NCI-H748 treated with DMSO at 0.1 percent for 48 hours (cell line): ENCODE data around the gene USP34.
"Not testable (repeated sequence)": the region's sequence is repeated elsewhere in the genome, so short reads cannot be mapped to it uniquely, and the experiment has no call there.

Experiments
- DNase-seq: peaks from one replicate; lab custom pipeline; 2025; lab: John Stamatoyannopoulos, UW

USP34 gene

DNA sequence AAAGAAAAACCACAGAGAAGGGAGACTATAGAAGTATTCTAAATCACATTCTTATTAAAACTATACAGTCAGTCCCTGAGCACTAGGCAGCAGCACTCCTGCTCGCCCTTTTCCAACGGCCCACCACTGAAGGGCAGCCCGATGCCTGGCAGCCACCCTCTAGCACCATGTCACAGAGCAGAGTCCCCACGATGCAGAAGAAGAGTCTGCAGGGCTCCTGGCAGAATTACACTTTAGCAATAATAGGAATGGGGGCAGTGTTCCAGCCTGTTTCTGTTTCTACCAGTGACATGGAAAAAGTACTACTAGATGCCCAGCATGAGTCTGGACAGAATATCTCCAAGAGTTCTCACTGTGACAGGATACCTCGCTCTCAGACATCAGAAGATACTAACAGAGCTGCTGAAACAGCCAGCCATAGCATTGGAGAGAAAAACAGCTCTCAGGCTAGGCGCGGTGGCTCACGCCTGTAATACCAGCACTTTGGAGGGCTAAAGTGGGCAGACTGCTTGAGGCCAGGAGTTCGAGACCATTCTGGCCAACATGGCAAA, 221.3 kb downstream of the USP34 start:
- no peak for DNase-seq

DNA sequence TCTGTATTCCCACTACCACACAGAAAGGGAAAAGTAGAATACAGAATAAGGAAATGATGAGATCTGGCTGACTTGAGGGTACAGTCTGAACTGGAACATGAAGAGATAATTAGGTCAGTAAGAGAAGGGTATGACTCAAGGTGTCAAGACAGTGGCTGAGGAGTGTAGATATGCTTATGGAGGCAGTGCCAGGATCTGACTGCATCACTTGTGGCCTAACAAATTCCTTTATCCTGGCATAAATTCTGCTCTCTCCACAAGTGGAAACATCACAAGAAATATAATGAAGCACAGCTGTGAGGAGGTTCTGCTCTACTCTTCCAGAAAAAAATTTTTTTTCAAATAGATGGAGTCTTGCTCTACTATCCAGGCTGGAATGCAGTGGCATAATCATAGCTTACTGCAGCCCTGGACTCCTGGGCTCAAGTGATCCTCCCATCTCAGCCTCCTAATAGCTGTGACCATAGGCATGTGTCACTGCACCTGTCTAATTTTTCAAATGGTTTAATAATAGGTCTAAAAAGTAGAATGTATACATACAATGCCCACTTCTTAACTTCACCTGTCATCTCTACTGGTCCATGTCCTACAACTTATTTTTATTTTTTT, 223.6 kb downstream of the USP34 start:
- DNase-seq, result no peak

DNA sequence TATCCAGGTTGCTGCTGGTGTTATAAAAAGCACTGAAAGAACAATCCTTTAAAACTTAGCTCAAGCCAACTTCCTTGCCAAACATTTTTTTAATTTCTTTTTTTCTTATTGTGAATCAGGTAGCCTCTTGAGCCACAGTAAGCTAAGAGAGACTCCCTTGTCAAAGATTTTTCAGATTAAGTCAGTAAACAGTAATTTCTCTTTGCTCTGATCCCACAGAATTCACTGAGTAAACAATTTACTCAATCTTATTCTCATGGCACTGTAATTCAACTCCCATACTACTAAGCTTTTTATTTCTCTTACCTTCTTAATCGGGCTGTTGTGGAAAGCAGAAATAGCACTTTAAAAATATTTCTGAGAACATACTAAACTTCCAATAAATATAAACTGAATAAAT, 226.2 kb downstream of the USP34 start:
- no peak for DNase-seq

DNA sequence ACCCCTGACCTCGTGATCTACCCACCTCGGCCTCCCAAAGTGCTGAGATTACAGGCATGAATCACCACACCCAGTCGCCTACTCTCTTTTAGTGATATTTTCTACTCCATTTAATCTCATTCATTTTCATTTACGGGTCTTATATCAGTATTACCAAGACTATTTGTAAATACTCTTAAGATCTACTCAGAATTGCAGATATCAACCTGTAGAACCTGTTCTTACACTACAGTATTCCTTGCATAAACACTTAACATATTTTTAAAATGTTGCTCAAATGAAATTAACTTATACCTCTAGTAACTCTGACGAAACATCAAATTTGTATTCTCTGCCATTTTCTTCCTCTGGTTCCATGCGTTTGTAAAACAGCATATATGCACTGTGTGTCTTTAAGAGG, 229.6 kb downstream of the USP34 start:
- no peak for DNase-seq

DNA sequence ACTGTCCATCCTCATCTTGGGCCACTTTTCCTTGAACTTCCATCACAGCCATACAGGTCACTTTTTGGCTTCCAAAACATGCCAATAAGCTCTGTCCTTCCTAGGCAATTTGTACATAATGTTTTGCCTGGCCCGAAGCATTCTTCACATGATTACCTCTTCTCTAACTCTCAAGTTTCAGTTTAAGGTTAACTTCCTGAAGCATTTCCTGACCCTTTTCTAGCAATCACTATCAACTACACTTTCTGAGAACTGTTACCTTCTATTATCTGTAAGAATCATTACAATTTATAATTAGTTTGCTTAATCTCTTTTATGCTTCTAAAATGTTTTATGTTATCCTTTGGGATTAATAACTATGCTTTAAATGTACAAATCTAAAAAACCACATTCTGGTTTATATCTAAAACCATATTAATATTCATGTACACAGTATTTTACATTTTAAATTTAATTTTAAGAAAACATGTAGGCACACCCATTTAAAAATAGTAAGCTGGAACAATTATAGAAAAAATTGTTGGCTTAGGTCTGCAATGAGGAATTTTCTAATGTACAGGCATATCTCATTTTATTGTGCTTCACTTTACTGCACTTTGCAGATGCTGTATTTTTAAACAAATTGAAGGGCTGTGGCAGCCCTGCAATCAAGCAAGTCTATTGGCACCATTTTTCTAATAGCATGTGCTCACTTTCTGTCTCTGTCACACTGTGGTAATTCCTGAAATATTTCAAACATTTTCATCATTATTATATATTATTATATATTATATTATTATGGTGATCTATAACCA, 232.5 kb downstream of the USP34 start:
- DNase-seq, result no peak

DNA sequence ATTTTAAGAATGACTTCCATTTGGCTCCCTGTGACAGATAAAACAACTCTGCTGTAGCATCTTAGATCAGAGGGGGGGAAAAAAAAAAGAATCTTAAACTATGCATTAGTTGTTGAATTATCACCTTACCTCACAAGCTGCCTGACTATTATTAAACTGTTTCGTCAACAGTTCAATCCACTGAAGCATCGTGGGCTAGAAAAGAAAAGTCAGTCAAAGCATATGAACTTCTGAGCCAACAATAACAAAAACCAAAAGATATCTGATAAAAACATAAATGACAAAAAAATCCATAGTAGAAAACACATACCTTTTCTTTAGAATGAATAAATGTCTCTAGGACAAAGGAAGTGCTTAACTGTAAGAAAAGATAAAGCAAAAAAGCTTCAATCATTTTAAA, 235.2 kb downstream of the USP34 start:
- DNase-seq, result no peak

DNA sequence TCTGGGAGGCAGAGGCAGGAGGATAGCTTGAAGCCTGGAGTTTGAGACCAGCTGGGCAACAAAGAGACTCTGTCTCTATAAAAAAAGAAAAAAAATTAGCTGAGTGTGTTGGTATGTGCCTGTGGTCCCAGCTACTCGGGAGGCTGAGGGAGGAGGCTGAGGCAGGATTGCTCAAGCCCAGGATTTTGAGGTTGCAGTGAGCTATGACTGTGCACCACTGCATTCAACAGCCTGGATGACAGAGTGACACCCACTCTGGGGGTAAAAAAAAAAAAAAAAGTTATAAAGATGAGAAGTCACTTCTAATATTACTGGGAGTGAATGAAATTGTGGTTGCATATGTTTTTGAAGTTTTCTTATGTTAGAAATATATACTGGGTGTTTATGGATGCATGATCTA, 237.3 kb downstream of the USP34 start:
- DNase-seq, result no peak

DNA sequence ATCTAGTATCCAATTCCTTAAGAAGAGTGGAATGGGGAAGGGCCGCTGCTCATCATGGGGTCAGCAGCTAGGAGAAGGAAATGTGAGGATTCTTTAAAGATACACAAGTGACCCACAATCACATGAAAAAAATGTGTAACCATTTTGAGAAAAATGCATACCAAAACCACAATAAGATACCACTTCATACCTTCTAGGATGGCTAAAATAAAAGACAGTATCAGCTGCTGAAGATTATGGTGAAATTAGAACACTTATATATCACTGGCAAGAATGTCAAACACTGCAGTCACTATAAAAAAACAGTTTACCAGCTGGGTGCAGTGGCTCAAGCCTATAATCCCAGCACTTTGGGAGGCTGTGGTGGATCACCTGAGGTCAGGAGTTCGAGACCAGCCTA, 241.0 kb downstream of the USP34 start:
- no peak for DNase-seq

DNA sequence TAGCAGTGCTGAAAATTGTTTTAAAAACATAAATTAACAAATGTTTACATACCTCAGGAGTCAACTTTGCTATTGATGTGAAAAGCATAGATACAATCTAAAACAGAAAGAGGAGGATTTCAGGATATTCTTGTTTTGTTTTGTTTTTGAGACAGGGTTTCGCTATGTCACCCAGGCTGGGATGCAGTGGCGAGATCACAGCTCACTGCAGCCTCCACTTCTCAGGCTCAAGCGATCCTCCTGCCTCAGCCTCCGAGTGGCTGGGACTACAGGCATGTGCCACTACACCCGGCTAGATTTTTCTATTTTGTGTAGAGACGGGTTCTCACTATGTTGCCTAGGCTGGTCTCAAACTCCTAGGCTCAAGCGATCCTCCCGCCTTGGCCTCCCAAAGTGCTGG, 248.3 kb downstream of the USP34 start:
- DNase-seq, result no peak

DNA sequence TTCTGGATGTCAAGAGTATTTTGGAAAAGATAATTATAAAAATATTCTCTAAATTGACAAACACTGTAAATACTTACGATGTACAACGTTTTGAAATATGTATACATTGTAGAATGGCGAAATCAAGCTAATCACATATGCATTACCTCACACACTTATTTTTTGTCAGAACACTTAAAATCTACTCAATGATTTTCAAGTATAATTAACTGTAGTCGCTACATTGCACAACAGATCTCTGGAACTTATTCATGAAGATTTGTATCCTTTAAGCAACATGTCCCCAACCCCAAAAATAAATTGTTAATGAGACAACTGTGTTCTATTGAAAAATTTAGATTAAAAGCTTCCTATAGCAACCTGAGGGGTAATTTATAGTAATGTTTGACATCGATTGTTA, 249.1 kb downstream of the USP34 start:
- DNase-seq, result no peak

DNA sequence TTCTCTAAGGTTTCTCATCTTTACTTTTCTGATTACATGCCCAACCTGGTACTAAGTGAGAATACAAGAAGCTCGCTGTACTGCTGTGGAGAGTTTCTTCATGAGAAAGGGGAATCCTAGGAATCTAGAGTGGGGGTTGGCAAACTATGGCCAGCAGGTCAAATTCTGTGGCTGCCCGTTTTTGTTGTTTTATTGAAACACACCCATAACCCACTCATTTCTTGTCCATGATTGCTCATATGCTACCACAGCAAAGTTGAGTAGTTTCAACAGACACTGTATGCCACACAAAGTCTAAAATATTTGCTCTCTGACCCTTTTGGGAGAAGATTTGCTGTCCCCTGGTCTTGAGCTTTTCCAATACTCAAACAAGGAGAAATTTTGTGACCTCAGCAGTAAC, 250.1 kb downstream of the USP34 start:
- DNase-seq, result no peak

DNA sequence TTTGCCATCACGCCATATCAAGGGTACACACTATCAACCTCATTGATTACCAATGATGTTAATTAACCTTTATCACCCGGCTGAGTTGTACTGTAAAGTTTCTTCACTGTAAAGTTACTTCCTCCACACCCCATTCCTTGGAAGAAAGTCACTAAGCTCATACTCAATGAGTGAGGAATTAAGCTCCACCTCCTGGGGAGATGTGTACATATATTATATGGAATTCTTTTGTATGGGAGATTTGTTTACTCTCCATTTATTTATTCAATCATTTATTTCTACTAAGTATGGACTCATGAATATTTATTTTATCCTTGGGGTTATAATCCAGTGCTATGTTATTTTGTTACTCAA, 252.1 kb downstream of the USP34 start:
- no peak for DNase-seq

DNA sequence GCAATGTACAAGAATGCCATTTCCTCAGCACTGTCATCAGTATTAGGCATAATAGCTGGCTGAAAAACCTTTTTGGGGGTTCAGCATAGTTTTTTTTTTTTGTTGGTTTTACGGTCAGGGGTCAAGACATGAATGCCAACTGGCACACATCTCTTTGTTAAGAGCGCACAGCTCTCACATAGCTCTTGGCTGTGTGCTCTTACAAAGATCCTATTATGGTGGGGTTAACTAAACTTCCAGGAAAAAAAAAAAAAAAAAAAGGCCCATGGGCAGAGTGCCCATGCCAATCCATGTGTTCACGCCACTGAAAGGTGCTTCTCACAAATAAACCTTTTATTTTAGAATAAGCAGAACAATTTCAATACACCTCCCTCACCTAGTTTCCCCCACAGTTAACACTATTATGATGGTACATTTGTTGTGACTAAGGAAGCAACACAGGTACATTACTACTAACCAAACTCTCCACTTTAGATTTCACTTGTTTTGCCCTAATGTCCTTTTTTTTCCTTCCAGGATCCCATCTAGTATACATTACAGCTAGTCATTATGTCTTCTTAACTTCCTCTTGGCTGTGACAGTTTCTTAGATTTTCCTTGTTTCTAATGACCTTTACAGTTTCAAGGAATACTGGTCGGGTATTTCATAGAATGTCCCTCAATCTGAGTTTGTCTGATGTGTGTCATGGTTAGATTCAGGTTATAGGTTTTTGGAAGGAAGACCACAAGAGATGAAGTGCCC, 252.6 kb downstream of the USP34 start:
- no peak for DNase-seq

DNA sequence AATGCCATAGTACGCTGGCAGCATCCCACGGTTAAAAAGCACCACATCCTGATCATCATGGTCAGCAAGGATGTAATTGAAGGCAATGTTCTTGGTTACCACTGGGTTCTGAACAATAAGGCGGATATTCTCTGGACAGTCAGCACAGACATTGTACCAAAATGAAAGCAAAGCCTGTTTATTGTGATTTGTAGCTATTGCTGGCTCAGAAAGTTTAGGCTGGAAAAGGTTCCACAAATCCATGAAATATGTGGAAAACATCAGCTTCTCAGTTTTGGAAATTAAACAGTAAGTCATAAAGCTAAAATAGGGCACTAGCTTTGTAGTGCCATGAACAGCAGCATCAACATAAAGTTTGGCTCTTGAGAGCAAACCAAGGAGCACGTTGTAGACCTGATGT, 256.7 kb downstream of the USP34 start:
- DNase-seq, result no peak

DNA sequence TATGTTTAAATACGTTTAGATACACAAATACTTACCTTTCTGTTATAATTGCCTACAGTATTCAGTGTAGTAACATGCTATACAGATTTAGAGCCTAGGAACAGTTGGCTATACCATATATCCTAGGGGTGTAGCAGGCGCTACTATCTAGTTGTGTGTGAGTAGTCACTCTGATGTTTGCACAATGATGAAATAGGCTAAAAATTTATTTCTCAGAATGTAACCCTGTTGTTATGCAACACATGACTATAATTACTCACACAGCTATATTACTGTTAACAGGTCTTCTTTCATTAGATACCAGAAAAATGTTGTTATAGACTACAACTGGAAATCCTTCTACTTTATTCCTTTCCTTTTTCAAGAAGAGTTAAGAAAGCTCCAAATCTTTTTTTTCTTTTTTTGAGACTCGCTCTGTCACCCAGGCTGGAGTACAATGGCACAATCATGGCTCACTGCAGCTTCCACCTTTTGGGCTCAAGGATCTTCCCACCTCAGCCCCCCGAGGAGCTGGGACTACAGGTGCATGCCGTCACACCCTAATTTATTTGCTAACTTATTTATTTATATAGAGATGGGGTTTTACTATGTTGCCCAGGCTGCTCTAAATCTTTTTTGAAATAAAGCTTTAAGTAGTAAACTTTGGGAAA, 260.4 kb downstream of the USP34 start:
- DNase-seq, result no peak

DNA sequence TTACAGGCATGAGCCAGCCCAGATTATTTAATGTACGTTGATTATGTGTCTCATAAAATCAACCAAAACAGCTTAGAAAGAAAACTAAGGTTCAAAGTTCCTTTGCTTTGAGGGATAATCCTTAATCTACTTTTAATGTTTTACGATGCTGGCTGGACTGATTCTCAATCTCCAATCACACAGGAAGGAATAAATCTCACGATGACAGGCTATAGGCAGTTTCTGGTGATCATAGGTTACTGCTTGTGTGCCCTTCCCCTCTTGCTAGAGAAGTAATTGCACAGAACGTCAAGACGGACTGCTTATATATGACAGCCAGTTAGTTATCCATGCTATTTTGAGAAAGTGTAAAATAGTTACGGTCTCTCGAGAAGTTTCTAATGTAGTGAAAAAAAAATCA, 265.8 kb downstream of the USP34 start:
- DNase-seq, result no peak

DNA sequence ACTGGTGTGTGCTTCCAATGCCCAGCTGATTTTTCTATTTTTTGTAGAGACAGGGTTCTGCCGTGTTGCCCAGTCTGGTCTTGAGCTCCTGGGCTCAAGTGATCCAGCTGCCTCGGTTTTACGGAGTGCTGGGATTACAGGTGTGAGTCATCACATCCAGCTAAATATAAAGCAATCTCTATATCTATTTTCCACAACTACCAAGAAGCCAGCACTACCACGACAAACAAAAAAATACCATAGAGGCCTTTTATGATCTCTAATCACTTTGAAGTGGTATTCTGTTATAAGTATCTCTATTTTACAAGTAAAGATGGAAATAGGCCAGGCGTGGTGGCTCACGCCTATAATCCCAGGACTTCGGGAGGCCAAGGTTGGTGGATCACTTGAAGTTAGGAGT, 274.2 kb downstream of the USP34 start:
- no peak for DNase-seq

DNA sequence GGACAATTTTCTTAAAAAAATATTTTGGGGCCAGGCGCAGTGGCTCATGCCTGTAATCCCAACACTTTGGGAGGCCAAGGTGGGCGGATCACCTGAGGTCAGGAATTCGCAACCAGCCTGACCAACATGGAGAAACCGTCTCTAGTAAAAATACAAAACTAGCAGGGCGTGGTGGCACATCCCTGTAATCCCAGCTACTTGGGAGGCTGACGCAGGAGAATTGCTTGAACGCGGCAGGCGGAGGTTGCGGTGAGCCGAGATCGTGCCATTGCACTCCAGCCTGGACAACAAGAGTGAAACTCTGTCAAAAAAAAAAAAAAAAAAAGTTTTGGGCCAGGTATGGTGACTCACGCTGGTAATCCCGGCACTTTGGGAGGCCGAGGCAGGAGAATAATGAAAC, 276.2 kb downstream of the USP34 start:
- DNase-seq, result not testable (repeated sequence)

DNA sequence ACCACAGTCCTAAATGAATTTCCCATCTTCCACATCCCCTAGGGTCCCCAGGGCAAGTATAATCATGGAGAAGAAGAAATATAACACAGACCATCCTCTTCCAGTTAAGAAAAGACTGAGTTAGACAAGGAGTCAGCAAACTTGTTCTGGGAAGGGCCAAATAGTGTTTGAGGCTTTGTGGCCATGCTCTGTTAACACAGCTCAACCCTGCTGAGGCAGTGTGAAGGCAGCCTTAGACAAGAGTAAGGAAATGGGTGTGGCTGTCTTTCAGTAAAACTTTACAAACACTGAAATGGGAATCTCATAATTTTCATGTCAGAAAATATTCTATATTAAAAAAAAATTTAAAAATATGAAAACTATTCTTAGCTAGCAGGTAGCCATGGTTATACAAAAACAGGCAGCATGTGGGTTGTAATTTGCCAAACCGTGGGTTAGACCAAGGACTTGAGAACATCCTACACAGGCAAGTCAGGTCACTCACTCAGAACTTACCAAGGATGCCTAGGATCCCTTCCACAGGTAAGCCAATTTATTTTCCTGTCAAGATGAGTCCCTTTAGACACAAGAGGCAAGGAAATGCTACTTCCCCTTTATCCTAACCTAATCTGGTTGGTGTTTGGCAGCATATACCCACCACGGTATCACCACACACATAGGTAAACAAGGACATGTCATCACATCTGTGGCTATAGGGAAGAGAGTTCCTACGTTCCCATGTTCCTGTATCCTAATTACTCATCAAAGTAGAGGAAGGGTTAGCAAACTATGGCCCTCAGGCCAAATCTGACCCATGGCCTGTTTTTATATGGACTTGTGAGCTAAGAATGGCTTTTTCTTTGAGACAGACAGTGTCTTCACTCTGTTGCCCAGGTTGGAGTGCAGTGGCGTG, 277.0 kb downstream of the USP34 start:
- DNase-seq, result no peak

DNA sequence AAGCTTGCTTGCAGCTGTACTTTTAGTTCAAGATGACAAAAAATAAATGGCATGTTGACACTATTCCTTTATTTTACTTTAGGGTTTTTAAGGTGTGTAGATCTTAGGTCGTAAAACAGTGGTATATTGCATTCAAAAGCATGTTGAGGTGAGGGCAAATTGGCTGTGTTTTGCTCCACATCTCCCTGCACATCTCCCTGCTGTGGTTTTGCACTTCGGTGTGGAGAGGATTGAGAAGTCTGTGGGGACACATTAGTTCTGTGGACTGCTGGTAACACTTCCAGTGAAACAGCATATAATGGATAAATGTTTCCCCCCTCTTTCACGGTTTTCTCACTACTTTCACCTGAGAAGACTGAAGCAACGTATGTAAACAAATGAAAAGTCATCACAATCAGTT, 283.8 kb downstream of the USP34 start:
- DNase-seq, result no peak

DNA sequence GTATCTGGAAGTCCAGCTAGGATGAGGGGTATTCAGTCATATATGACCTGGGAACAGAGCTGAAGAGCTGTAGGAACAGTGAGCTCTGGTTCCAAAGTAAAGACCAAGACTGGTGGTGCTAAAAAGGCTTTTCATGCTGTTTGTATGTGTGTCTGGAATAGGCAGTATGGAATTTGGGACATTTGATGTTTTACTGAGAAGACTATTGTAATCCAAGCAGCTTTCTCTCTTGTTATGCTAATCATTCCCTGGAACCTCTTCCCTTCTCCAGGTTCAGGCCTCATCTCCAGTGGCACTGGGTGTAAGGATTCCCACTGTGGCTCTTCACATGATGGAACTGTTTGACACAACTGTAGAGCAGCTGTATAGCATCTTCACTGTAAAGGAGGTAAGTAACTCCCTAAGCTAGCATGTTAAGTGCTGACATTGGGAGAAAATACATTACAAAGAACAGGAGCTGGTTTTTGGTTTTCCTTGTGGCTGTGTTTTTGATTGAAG, 285.6 kb downstream of the USP34 start:
- no peak for DNase-seq
